ENCODE data around the gene RUNX3. TPM values are rescaled to one million over a fixed set of nuclear protein-coding genes. Genes with fewer than 3 reads are reported as not detected.

Gene RUNX3
- total and polyA plus RNA-seq, 10 donors, result 17.3 to 76.3 (median 49.3) TPM

GRCh38 chr1:24912376-24913273 lies 17.5 kb downstream of the RUNX3 start:
- Histone ChIP-seq H3K27ac (peak overlapping the region; percentile 11 to 90 (median 70)), H3K4me1 (peaks cover 10 to 90% (median 64%) of the 10 kb centered on the region in 6 donors), H3K27me3 (replicated peaks in 1 of 7) (no peaks in the 10 kb centered on the region), H3K36me3 (peaks cover 0 to 100% (median 44%) of the 10 kb centered on the region in 6 donors), H3K4me3 (peak overlapping the region in 1 of 8 donors; percentile 10), H3K9me3 (no peaks in the 10 kb centered on the region)
- intact Hi-C loops (cut with DNase I; ENCODE audit: low total_unique reads), result loop anchor here (10.0 kb wide), 1 partner anchor 58 kb away; no protein-coding TSS in a partner anchor
- 76 to 83% (median 78%) methylated on average over 13 of the region's 13 CpGs for WGBS, 5 donors
- DNase-seq, result no peak
- TF ChIP-seq CTCF (IDR thresholded peaks at IDR 0.05 in 8 of 11, conservative IDR thresholded peaks at IDR 0.05 in 3 of 11) (no peak), POLR2A (IDR thresholded peaks at IDR 0.05) (no peak), POLR2AphosphoS5 (IDR thresholded peaks at IDR 0.05) (no peak)

GRCh38 chr1:24911651-24912155 lies 18.4 kb downstream of the RUNX3 start:
- WGBS, 5 donors, result 72 to 88% (median 83%) methylated on average over 20 of the region's 20 CpGs
- H3K4me1 ChIP-seq, result peaks cover 6 to 88% (median 56%) of the 10 kb centered on the region in 6 donors
- peaks cover 0 to 100% (median 42%) of the 10 kb centered on the region in 6 donors for H3K36me3 ChIP-seq
- H3K4me3 ChIP-seq, result peak overlapping the region in 1 of 8 donors; percentile 10
- TF ChIP-seq POLR2A (IDR thresholded peaks at IDR 0.05) (no peak), CTCF (IDR thresholded peaks at IDR 0.05 in 8 of 11, conservative IDR thresholded peaks at IDR 0.05 in 3 of 11) (no peak), POLR2AphosphoS5 (IDR thresholded peaks at IDR 0.05) (no peak)
- no peaks in the 10 kb centered on the region for H3K27me3 ChIP-seq (replicated peaks in 1 of 7)
- H3K27ac ChIP-seq, result peak overlapping the region; percentile 27 to 90 (median 70)
- no peaks in the 10 kb centered on the region for H3K9me3 ChIP-seq
- intact Hi-C loops (cut with DNase I; ENCODE audit: low total_unique reads), result loop anchor here (10.0 kb wide), 1 partner anchor 57 kb away; no protein-coding TSS in a partner anchor
- no peak for DNase-seq

GRCh38 chr1:24910751-24911650 lies 19.1 kb downstream of the RUNX3 start:
- peak; percentile 91 for DNase-seq
- no peaks in the 10 kb centered on the region for H3K27me3 ChIP-seq (replicated peaks in 1 of 7)
- peak; percentile 69 to 97 (median 79) for TF ChIP-seq POLR2AphosphoS5 (IDR thresholded peaks at IDR 0.05)
- TF ChIP-seq POLR2A (IDR thresholded peaks at IDR 0.05), result peak in 2 of 3 donors; percentile 36 to 80
- no peak for TF ChIP-seq CTCF (IDR thresholded peaks at IDR 0.05 in 8 of 11, conservative IDR thresholded peaks at IDR 0.05 in 3 of 11)
- 73 to 81% (median 79%) methylated on average over 20 of the region's 20 CpGs for WGBS, 5 donors
- peaks cover 0 to 100% (median 45%) of the 10 kb centered on the region in 6 donors for H3K36me3 ChIP-seq
- intact Hi-C loops (cut with DNase I; ENCODE audit: low total_unique reads), result loop anchor here (10.0 kb wide), 1 partner anchor 56 kb away; no protein-coding TSS in a partner anchor
- peaks cover under 1 to 88% (median 49%) of the 10 kb centered on the region in 6 donors for H3K4me1 ChIP-seq
- H3K4me3 ChIP-seq, result peak overlapping the region in 1 of 8 donors; percentile 32
- no peaks in the 10 kb centered on the region for H3K9me3 ChIP-seq
- peak overlapping the region; percentile 27 to 90 (median 73) for H3K27ac ChIP-seq
